ENCODE measurements around the gene ARHGAP12. TPM values are rescaled to one million over a fixed set of nuclear protein-coding genes. Genes with fewer than 3 reads are reported as not detected.

ARHGAP12 gene
- total RNA-seq, 2 donors from 2014 or later: 34.3 to 44.9 TPM

- Histone ChIP-seq H3K27ac (peak overlapping the region; percentile 97 to 98), H3K4me1 (replicated peaks) (peaks cover 3% of the 10 kb centered on the region), H3K27me3 (replicated peaks; ENCODE audit: insufficient read depth) (no peaks in the 10 kb centered on the region), H3K4me3 (peak overlapping the region; percentile 89 to 97), H3K9me3 (no peaks in the 10 kb centered on the region), H3K36me3 (no peaks in the 10 kb centered on the region)
- intact Hi-C loops (cut with DNase I): loop anchor here (5.0 to 10.0 kb wide), 2 partner anchors 128 to 420 kb away; partner anchors contain the start of genes EPC1 and KIF5B
- TF ChIP-seq POLR2A (IDR thresholded peaks at IDR 0.05) (no peak), POLR2AphosphoS5 (IDR thresholded peaks at IDR 0.05) (no peak), CTCF (IDR thresholded peaks at IDR 0.05) (no peak)
- DNase-seq (ENCODE audit: low spot score): no peak
- WGBS: 23% methylated on average over 22 of the region's 22 CpGs
These were observed 1.7 kb downstream of the ARHGAP12 start for GRCh38 chr10:31926765-31927564.

- H3K4me3 ChIP-seq: no peak overlapping the region
- DNase-seq (ENCODE audit: low spot score): no peak
- 70% methylated on average over 5 of the region's 5 CpGs for WGBS
- H3K27me3 ChIP-seq (replicated peaks; ENCODE audit: insufficient read depth): no peaks in the 10 kb centered on the region
- H3K36me3 ChIP-seq: no peaks in the 10 kb centered on the region
- no peaks in the 10 kb centered on the region for H3K9me3 ChIP-seq
- no peak for TF ChIP-seq CTCF (IDR thresholded peaks at IDR 0.05)
- no peak for TF ChIP-seq POLR2A (IDR thresholded peaks at IDR 0.05)
- TF ChIP-seq POLR2AphosphoS5 (IDR thresholded peaks at IDR 0.05): no peak
- H3K4me1 ChIP-seq (replicated peaks): peaks cover 3% of the 10 kb centered on the region
- H3K27ac ChIP-seq: no peak overlapping the region
- intact Hi-C loops (cut with DNase I): loop anchor here (5.0 to 10.0 kb wide), 2 partner anchors 129 to 421 kb away; partner anchors contain the start of genes EPC1 and KIF5B
These were observed 2.5 kb downstream of the ARHGAP12 start for GRCh38 chr10:31926160-31926559.

DNA sequence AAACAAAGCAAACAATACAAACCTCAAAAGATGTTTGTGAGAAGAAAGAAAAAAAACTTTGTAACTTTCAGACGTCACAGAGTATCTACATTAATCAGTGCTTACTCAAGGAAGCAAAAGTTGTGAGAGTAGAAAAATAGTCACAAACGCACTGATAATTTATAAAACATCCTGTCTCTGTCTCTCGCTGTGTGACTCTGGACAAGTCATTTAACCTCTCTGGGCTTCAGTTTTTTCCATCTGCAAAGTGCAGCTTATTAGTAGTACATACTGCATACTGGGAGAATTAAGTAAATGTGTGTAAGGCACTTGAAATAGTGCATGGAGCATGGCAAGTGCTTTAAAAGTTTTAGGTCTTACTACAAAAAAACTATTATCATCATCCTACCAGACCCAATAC lies 3.8 kb downstream of the ARHGAP12 start:
- intact Hi-C loops (cut with DNase I): loop anchor here (5.0 to 10.0 kb wide), 2 partner anchors 130 to 422 kb away; partner anchors contain the start of genes EPC1 and KIF5B

DNA sequence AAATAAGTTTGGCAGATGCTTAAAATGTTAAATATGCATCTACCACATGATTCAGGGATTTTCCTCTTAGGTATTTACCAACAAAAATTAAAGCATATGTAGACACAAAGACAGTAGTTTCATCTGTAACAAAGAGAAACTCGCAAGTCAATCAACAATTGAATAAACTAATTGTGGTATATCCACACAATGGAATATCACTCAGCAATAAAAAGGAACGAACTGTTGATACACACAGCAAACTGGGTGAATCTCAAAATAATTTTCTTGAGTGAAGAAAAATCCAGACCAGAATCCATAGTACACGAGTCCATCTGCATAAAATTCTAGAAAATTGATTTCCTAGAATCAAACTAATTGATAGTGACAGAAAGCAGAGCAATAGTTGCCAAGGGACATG lies 5.2 kb downstream of the ARHGAP12 start:
- intact Hi-C loops (cut with DNase I): loop anchor here (10.0 kb wide), 1 partner anchor 131 kb away; the partner anchor contains the start of gene KIF5B
- Histone ChIP-seq H3K4me1 (replicated peaks) (peaks cover 3% of the 10 kb centered on the region), H3K27me3 (replicated peaks; ENCODE audit: insufficient read depth) (no peaks in the 10 kb centered on the region), H3K27ac (no peak overlapping the region), H3K9me3 (no peaks in the 10 kb centered on the region), H3K36me3 (no peaks in the 10 kb centered on the region), H3K4me3 (no peak overlapping the region)
- no peak for DNase-seq (ENCODE audit: low spot score)
- no peak for TF ChIP-seq POLR2A (IDR thresholded peaks at IDR 0.05)
- no peak for TF ChIP-seq CTCF (IDR thresholded peaks at IDR 0.05)
- no peak for TF ChIP-seq POLR2AphosphoS5 (IDR thresholded peaks at IDR 0.05)
- WGBS: 92% methylated on average over 3 of the region's 3 CpGs

More for the DNA sequence above, 3.8 kb downstream of the ARHGAP12 start:
- Histone ChIP-seq H3K9me3 (no peaks in the 10 kb centered on the region), H3K36me3 (no peaks in the 10 kb centered on the region), H3K4me3 (no peak overlapping the region), H3K27me3 (replicated peaks; ENCODE audit: insufficient read depth) (no peaks in the 10 kb centered on the region), H3K4me1 (replicated peaks) (peaks cover 3% of the 10 kb centered on the region), H3K27ac (no peak overlapping the region)
- DNase-seq (ENCODE audit: low spot score): no peak
- TF ChIP-seq CTCF (IDR thresholded peaks at IDR 0.05): no peak
- no peak for TF ChIP-seq POLR2A (IDR thresholded peaks at IDR 0.05)
- no peak for TF ChIP-seq POLR2AphosphoS5 (IDR thresholded peaks at IDR 0.05)
- 65% methylated on average over 3 of the region's 3 CpGs for WGBS

Data from prostate gland (tissue), 2 donors.